Right forelimb (tissue), 1 donor: ENCODE measurements around the gene TRMT10B.
"Not testable (repeated sequence)": the region's sequence is repeated elsewhere in the genome, so short reads cannot be mapped to it uniquely, and the experiment has no call there.

Source experiments
- DNase-seq: peaks from one replicate; pipeline ENCODE4 v3.0.0-alpha.2; 2018

TRMT10B gene

GRCh38 chr9:37753489-37754190, at the start of gene TRMT10B:
TRMT10B (plus strand) TSS chr9:37753805; CDS start chr9:37761932, 8,127 bp downstream.
- peak; percentile 88 for DNase-seq

GRCh38 chr9:37705787-37706186, 47.8 kb upstream of the TRMT10B start:
- no peak for DNase-seq

- no peak for DNase-seq
These were observed 47.3 kb upstream of the TRMT10B start for GRCh38 chr9:37706290-37706689.

GRCh38 chr9:37707748-37708147, 45.9 kb upstream of the TRMT10B start:
- no peak for DNase-seq

- DNase-seq = no peak
These were observed 43.6 kb upstream of the TRMT10B start for GRCh38 chr9:37710046-37710445.

- DNase-seq = no peak
These were observed 38.3 kb upstream of the TRMT10B start for GRCh38 chr9:37715260-37715659.

GRCh38 chr9:37715991-37716505, 37.6 kb upstream of the TRMT10B start:
- no peak for DNase-seq

GRCh38 chr9:37719526-37719925, 34.1 kb upstream of the TRMT10B start:
- no peak for DNase-seq

GRCh38 chr9:37727013-37727412, 26.6 kb upstream of the TRMT10B start:
- DNase-seq = no peak

GRCh38 chr9:37729499-37729898, 24.1 kb upstream of the TRMT10B start:
- DNase-seq = no peak

GRCh38 chr9:37730256-37730655, 23.3 kb upstream of the TRMT10B start:
- DNase-seq = no peak

- no peak for DNase-seq
These were observed 22.8 kb upstream of the TRMT10B start for GRCh38 chr9:37730839-37731238.

- peak; percentile 61 for DNase-seq
These were observed 21.4 kb upstream of the TRMT10B start for GRCh38 chr9:37732086-37732741.

- DNase-seq = no peak
These were observed 20.7 kb upstream of the TRMT10B start for GRCh38 chr9:37732952-37733351.

GRCh38 chr9:37739222-37739621, 14.4 kb upstream of the TRMT10B start:
- no peak for DNase-seq

- DNase-seq = no peak
These were observed 13.5 kb upstream of the TRMT10B start for GRCh38 chr9:37740128-37740527.

GRCh38 chr9:37740631-37741328, 12.8 kb upstream of the TRMT10B start:
- no peak for DNase-seq

- peak; percentile 64 for DNase-seq
These were observed 7.6 kb upstream of the TRMT10B start for GRCh38 chr9:37745970-37746369.

GRCh38 chr9:37746448-37747270, 6.9 kb upstream of the TRMT10B start:
- DNase-seq = no peak

GRCh38 chr9:37747271-37747753, 6.3 kb upstream of the TRMT10B start:
- DNase-seq = peak; percentile 58

- no peak for DNase-seq
These were observed 4.5 kb upstream of the TRMT10B start for GRCh38 chr9:37749129-37749528.

GRCh38 chr9:37751186-37751585, 2.4 kb upstream of the TRMT10B start:
- DNase-seq = no peak

GRCh38 chr9:37751704-37752103, 1.9 kb upstream of the TRMT10B start:
- not testable (repeated sequence) for DNase-seq
